A673 (cell line): ENCODE results near the gene CRISPLD2.

Source experiments
- CTCF ChIP-seq: fragments of 300-800, 200-600 bp; sonication (generic); conservative IDR thresholded peaks from 2 replicates; pipeline ENCODE4 v1.5.1; 2017; ENCODE audit warnings: low read depth, mild to moderate bottlenecking, antibody characterized with exemption, low read length, moderate library complexity, mixed read lengths
- EZH2 ChIP-seq: fragments of 200-600 bp; sonication (generic); IDR thresholded peaks from 2 replicates; pipeline ENCODE4 v1.6.1; 2017; ENCODE audit warnings: borderline replicate concordance, low read depth, mild to moderate bottlenecking, mixed read lengths, antibody characterized with exemption, low read length; ENCODE audit not compliant: poor library complexity, severe bottlenecking

GRCh38 chr16:84833542-84834402, 14.0 kb downstream of the CRISPLD2 start:
- TF ChIP-seq EZH2 (no peak), CTCF (no peak)
